ENCODE data around the gene TRIM15.
"Not testable (repeated sequence)": the region's sequence is repeated elsewhere in the genome, so short reads cannot be mapped to it uniquely, and the experiment has no call there.

TRIM15 gene

GRCh38 chr6:30163090-30163917 is at the start of gene TRIM15:
Gene TRIM15 (plus strand): TSS chr6:30163546. CDS start chr6:30163685, 139 bp downstream.
- DNase-seq (ENCODE audit: low read depth in 2 of 2) = peak in 1 of 2 experiments; percentile 60

- DNase-seq (ENCODE audit: low read depth in 2 of 2) = no peak
Observed at GRCh38 chr6:30113841-30114240, 49.5 kb upstream of the TRIM15 start.

- DNase-seq (ENCODE audit: low read depth in 2 of 2) = no peak
Observed at GRCh38 chr6:30116724-30117123, 46.6 kb upstream of the TRIM15 start.

GRCh38 chr6:30118691-30119090 is 44.7 kb upstream of the TRIM15 start:
- not testable (repeated sequence) for DNase-seq (ENCODE audit: low read depth in 2 of 2)

GRCh38 chr6:30121446-30122366 is 41.6 kb upstream of the TRIM15 start:
- DNase-seq (ENCODE audit: low read depth in 2 of 2) = no peak

GRCh38 chr6:30122515-30122914 is 40.8 kb upstream of the TRIM15 start:
- no peak for DNase-seq (ENCODE audit: low read depth in 2 of 2)

- DNase-seq (ENCODE audit: low read depth in 2 of 2) = no peak
Observed at GRCh38 chr6:30127238-30128093, 35.9 kb upstream of the TRIM15 start.

- DNase-seq (ENCODE audit: low read depth in 2 of 2) = no peak
Observed at GRCh38 chr6:30129265-30130178, 33.8 kb upstream of the TRIM15 start.

GRCh38 chr6:30130179-30130679 is 33.1 kb upstream of the TRIM15 start:
- DNase-seq (ENCODE audit: low read depth in 2 of 2) = no peak

GRCh38 chr6:30130887-30131862 is 32.2 kb upstream of the TRIM15 start:
- peak; percentile 32 to 36 for DNase-seq (ENCODE audit: low read depth in 2 of 2)

GRCh38 chr6:30131947-30132497 is 31.3 kb upstream of the TRIM15 start:
- DNase-seq (ENCODE audit: low read depth in 2 of 2) = no peak

- no peak for DNase-seq (ENCODE audit: low read depth in 2 of 2)
Observed at GRCh38 chr6:30135147-30135546, 28.2 kb upstream of the TRIM15 start.

GRCh38 chr6:30135757-30136156 is 27.6 kb upstream of the TRIM15 start, which contains the start of gene TRIM40:
Gene TRIM40 (plus strand): TSS chr6:30136140. CDS start chr6:30137037, 897 bp downstream.
- DNase-seq (ENCODE audit: low read depth in 2 of 2) = no peak

- DNase-seq (ENCODE audit: low read depth in 2 of 2) = no peak
Observed at GRCh38 chr6:30136570-30137286, 26.6 kb upstream of the TRIM15 start.

- not testable (repeated sequence) for DNase-seq (ENCODE audit: low read depth in 2 of 2)
Observed at GRCh38 chr6:30140240-30140639, 23.1 kb upstream of the TRIM15 start.

- no peak for DNase-seq (ENCODE audit: low read depth in 2 of 2)
Observed at GRCh38 chr6:30142665-30143064, 20.7 kb upstream of the TRIM15 start.

GRCh38 chr6:30143780-30144179 is 19.6 kb upstream of the TRIM15 start:
- no peak for DNase-seq (ENCODE audit: low read depth in 2 of 2)

GRCh38 chr6:30144811-30145210 is 18.5 kb upstream of the TRIM15 start:
- no peak for DNase-seq (ENCODE audit: low read depth in 2 of 2)

Data from stimulated activated CD4-positive, alpha-beta T cell treated with anti-CD3 and anti-CD28 coated beads, Interleukin-12 subunit alpha, Interleukin-12 subunit beta, amount 100 ng/mL, for 24 hours (primary cell).